GM12875 (cell line): Measurements from ENCODE around the gene DIPK1A.

Experiments
- H3K4me3 ChIP-seq: one replicate; pipeline ENCODE4 v1.5.1; 2011; ENCODE audit warnings: low read depth, low read length, control low read depth
- TF ChIP-seq, protein P1 (sequence below): IDR thresholded peaks from 2 replicates; pipeline ENCODE4 v1.5.1; 2011; ENCODE audit warnings: low read depth, mild to moderate bottlenecking, control low read depth, inconsistent platforms, low read length, moderate library complexity, borderline replicate concordance; ENCODE audit not compliant: insufficient read depth

Gene DIPK1A

GRCh38 chr1:92958203-92958970 is 2.9 kb downstream of the DIPK1A start:
- TF ChIP-seq, protein P1, sequence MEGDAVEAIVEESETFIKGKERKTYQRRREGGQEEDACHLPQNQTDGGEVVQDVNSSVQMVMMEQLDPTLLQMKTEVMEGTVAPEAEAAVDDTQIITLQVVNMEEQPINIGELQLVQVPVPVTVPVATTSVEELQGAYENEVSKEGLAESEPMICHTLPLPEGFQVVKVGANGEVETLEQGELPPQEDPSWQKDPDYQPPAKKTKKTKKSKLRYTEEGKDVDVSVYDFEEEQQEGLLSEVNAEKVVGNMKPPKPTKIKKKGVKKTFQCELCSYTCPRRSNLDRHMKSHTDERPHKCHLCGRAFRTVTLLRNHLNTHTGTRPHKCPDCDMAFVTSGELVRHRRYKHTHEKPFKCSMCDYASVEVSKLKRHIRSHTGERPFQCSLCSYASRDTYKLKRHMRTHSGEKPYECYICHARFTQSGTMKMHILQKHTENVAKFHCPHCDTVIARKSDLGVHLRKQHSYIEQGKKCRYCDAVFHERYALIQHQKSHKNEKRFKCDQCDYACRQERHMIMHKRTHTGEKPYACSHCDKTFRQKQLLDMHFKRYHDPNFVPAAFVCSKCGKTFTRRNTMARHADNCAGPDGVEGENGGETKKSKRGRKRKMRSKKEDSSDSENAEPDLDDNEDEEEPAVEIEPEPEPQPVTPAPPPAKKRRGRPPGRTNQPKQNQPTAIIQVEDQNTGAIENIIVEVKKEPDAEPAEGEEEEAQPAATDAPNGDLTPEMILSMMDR, result no peak
- H3K4me3 ChIP-seq, result no peak overlapping the region

DNA sequence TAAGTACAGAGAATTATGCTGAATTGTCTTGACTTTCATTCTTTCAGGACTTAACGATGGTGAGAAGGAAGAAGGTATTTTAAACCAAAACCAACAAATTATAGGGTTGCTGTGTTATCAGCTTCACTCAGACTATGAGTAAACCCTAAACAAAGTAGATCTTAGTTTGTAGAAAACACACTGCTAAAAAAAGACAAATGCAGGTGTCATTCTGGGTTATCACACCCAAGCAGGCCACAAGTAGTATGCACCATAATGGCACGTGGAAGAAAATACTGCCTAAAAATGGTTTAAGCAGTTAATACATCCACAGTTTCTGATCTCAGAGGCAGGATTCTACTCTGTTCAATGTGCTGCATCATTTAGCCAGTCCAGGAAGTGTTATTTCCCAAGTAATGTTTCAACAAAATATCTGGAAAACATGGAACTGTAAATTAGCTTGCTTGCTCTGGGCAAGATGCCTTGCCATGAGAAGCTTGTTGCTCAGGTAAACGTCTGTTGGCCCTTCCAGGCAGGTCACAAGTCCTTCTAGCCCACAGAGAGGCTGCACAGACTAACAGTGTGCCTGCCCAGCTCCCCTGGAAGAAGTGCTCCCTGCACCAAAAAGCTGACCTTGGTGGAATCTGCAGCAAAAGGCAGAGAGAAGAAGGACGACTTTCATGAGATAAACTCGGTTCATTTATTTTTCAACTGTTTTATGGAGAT is 4.1 kb downstream of the DIPK1A start:
- TF ChIP-seq, protein P1, result no peak
- H3K4me3 ChIP-seq, result peak overlapping the region; percentile 7

- TF ChIP-seq, protein P1, result no peak
- no peak overlapping the region for H3K4me3 ChIP-seq
These were observed 4.8 kb downstream of the DIPK1A start for GRCh38 chr1:92956254-92957029.

DNA sequence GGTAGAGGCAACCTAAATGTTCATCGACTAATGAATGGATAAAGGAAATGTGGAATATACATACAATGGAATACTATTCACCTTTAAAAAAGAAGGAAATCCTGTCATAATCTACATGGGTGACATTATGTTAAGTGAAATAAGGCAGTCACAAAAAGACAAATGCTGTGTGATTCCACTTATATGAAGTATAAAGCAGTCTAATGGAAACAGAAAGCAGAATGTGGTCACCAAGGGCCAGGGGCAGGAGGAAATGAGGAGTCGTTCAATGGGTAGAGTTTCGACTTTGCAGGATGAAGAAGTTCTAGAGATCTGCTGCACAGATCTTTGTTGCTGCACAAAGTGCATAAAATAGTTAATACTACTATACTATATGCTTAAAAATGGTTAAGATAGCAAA is 7.8 kb downstream of the DIPK1A start:
- TF ChIP-seq, protein P1, result no peak
- no peak overlapping the region for H3K4me3 ChIP-seq

DNA sequence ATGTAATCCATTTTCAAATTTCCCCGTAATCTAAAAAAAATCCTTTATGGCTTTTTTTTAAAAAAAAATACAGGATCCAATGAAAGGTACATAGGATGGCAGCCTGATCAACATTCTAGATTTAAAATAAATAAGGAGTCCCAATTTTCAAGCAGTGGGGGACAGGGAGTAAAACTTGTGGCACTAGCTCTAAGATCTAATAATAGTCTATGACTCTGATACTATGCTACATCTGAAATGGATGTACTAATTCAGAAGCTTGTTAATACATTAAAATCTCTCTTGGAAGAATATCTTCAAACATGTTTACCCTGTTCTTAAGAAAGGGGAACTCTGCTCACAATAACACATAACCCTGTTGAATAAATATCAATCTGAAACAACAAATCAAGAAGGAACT is 8.5 kb downstream of the DIPK1A start:
- H3K4me3 ChIP-seq, result no peak overlapping the region
- TF ChIP-seq, protein P1, result no peak

- no peak overlapping the region for H3K4me3 ChIP-seq
- TF ChIP-seq, protein P1, result no peak
These were observed 10.1 kb downstream of the DIPK1A start for GRCh38 chr1:92951141-92951582.
